HL-60/S4 (cell line): ENCODE data around the gene KCNIP4.

ENCODE experiments used
- in situ Hi-C: fragments of 300-500 bp; cut with MboI; formaldehyde crosslinking; loops from 2 replicates; pipeline ENCODE4 v1.14.3; 2022; ENCODE audit warnings: low sequenced_read_pairs

KCNIP4 gene

GRCh38 chr4:21490682-21491081 lies 457.9 kb downstream of the KCNIP4 start:
- in situ Hi-C loops, result no loop called here

GRCh38 chr4:21476757-21477156 lies 471.8 kb downstream of the KCNIP4 start:
- in situ Hi-C loops, result no loop called here

GRCh38 chr4:21474195-21474594 lies 474.4 kb downstream of the KCNIP4 start:
- in situ Hi-C loops, result no loop called here

GRCh38 chr4:21470535-21470934 lies 478.0 kb downstream of the KCNIP4 start:
- in situ Hi-C loops, result no loop called here

- in situ Hi-C loops, result no loop called here
Measured at GRCh38 chr4:21469438-21470300, 478.9 kb downstream of the KCNIP4 start.

- in situ Hi-C loops, result no loop called here
Measured at GRCh38 chr4:21467551-21467950, 481.0 kb downstream of the KCNIP4 start.

- in situ Hi-C loops, result no loop called here
Measured at GRCh38 chr4:21457086-21457840, 491.3 kb downstream of the KCNIP4 start.

GRCh38 chr4:21454831-21455230 lies 493.7 kb downstream of the KCNIP4 start:
- in situ Hi-C loops, result no loop called here

- in situ Hi-C loops, result no loop called here
Measured at GRCh38 chr4:21454201-21454600, 494.4 kb downstream of the KCNIP4 start.

GRCh38 chr4:21452931-21453330 lies 495.6 kb downstream of the KCNIP4 start:
- in situ Hi-C loops, result no loop called here

GRCh38 chr4:21451032-21451431 lies 497.5 kb downstream of the KCNIP4 start:
- in situ Hi-C loops, result no loop called here

- in situ Hi-C loops, result no loop called here
Measured at GRCh38 chr4:21450331-21450730, 498.2 kb downstream of the KCNIP4 start.

- in situ Hi-C loops, result no loop called here
Measured at GRCh38 chr4:21447301-21448054, 501.1 kb downstream of the KCNIP4 start.

GRCh38 chr4:21420166-21420565 lies 528.4 kb downstream of the KCNIP4 start:
- in situ Hi-C loops, result no loop called here

GRCh38 chr4:21415728-21416127 lies 532.8 kb downstream of the KCNIP4 start:
- in situ Hi-C loops, result no loop called here

GRCh38 chr4:21413807-21414370 lies 534.7 kb downstream of the KCNIP4 start:
- in situ Hi-C loops, result no loop called here

GRCh38 chr4:21411086-21411485 lies 537.5 kb downstream of the KCNIP4 start:
- in situ Hi-C loops, result no loop called here

GRCh38 chr4:21410372-21410771 lies 538.2 kb downstream of the KCNIP4 start:
- in situ Hi-C loops, result no loop called here

- in situ Hi-C loops, result no loop called here
Measured at GRCh38 chr4:21387683-21388082, 560.9 kb downstream of the KCNIP4 start.

GRCh38 chr4:21386166-21386780 lies 562.3 kb downstream of the KCNIP4 start:
- in situ Hi-C loops, result no loop called here

- in situ Hi-C loops, result no loop called here
Measured at GRCh38 chr4:21385706-21386105, 562.9 kb downstream of the KCNIP4 start.
